Transverse colon (tissue), 4 donors: ENCODE results near the gene RNF144B.

Experiments used
- CTCF ChIP-seq, 5 experiments: fragments of 200-600 bp in 3 of 5; fragments of 450-650 bp in 2 of 5; sonication (generic) in 3 of 5; IDR thresholded peaks; 1 replicate in 2 of 5; 2 replicates in 3 of 5; pipeline ENCODE4 v1.5.1; 2016 to 2017; ENCODE audit warnings: antibody characterized with exemption in 5 of 5, inconsistent platforms in 3 of 5, mild to moderate bottlenecking in 2 of 5, moderate library complexity in 1 of 5
- EP300 ChIP-seq: sonication (generic); formaldehyde crosslinking; IDR thresholded peaks from one replicate; pipeline ENCODE4 v1.6.1; 2017; ENCODE audit warnings: antibody characterized with exemption, low read depth
- POLR2A ChIP-seq: fragments of 450-650 bp; IDR thresholded peaks from one replicate; pipeline ENCODE4 v1.6.1; 2016; ENCODE audit warnings: antibody characterized with exemption, mild to moderate bottlenecking, moderate library complexity
- POLR2AphosphoS5 ChIP-seq, 3 donors: sonication (generic); formaldehyde crosslinking; IDR thresholded peaks; one replicate each; pipeline ENCODE4 v1.6.1; 2016; ENCODE audit warnings: antibody characterized with exemption in 3 of 3

- TF ChIP-seq CTCF (IDR thresholded peaks at IDR 0.05), result no peak
- TF ChIP-seq POLR2A, result no peak
- TF ChIP-seq EP300, result no peak
- TF ChIP-seq POLR2AphosphoS5 (IDR thresholded peaks at IDR 0.05), result no peak
Observed at GRCh38 chr6:18457065-18457737, 70.1 kb downstream of the RNF144B start.
